NCI-H446 (cell line): ENCODE measurements around the gene ADARB1.

Experiments
- DNase-seq, 2 experiments: peaks; one replicate each; lab custom pipeline; 2025; lab: John Stamatoyannopoulos, UW

The ADARB1 gene

GRCh38 chr21:45253633-45254459 is 179.5 kb downstream of the ADARB1 start:
- DNase-seq, result no peak

- DNase-seq, result no peak
Observed at GRCh38 chr21:45254460-45254930, 180.1 kb downstream of the ADARB1 start.

- no peak for DNase-seq
Observed at GRCh38 chr21:45255381-45256020, 181.1 kb downstream of the ADARB1 start.

- no peak for DNase-seq
Observed at GRCh38 chr21:45256021-45256911, 181.9 kb downstream of the ADARB1 start.

GRCh38 chr21:45256912-45257672 is 182.7 kb downstream of the ADARB1 start:
- DNase-seq, result no peak

- no peak for DNase-seq
Observed at GRCh38 chr21:45257673-45258341, 183.4 kb downstream of the ADARB1 start.

GRCh38 chr21:45258466-45258865 is 184.1 kb downstream of the ADARB1 start:
- no peak for DNase-seq

- peak in 1 of 2 experiments; percentile 65 for DNase-seq
Observed at GRCh38 chr21:45259206-45259840, 184.9 kb downstream of the ADARB1 start.

- DNase-seq, result no peak
Observed at GRCh38 chr21:45260191-45260825, 185.9 kb downstream of the ADARB1 start.

- DNase-seq, result no peak
Observed at GRCh38 chr21:45261093-45261492, 186.7 kb downstream of the ADARB1 start.

GRCh38 chr21:45262041-45262581 is 187.7 kb downstream of the ADARB1 start:
- no peak for DNase-seq

GRCh38 chr21:45262616-45263015 is 188.2 kb downstream of the ADARB1 start:
- DNase-seq, result no peak

GRCh38 chr21:45263534-45263933 is 189.2 kb downstream of the ADARB1 start:
- no peak for DNase-seq

GRCh38 chr21:45264146-45264911 is 189.9 kb downstream of the ADARB1 start:
- DNase-seq, result no peak

- DNase-seq, result no peak
Observed at GRCh38 chr21:45264912-45265515, 190.6 kb downstream of the ADARB1 start.

- DNase-seq, result no peak
Observed at GRCh38 chr21:45265721-45266517, 191.5 kb downstream of the ADARB1 start.

GRCh38 chr21:45266518-45267389 is 192.4 kb downstream of the ADARB1 start:
- no peak for DNase-seq
